HG03064 (cell line): ENCODE measurements around the gene C1orf141.
"Not testable (repeated sequence)": the region's sequence is repeated elsewhere in the genome, so short reads cannot be mapped to it uniquely, and the experiment has no call there.

Source experiments
- ATAC-seq: cut with Tn5 transposase; IDR thresholded peaks from one replicate; pipeline ENCODE4 v1.9.1; 2021; ENCODE audit warnings: low read depth; ENCODE audit not compliant: unreplicated experiment

Gene C1orf141

GRCh38 chr1:67089685-67090208 is 45.0 kb downstream of the C1orf141 start:
- ATAC-seq: no peak

GRCh38 chr1:67088440-67088839 is 46.3 kb downstream of the C1orf141 start:
- no peak for ATAC-seq

- no peak for ATAC-seq
Observed at GRCh38 chr1:67085326-67085725, 49.4 kb downstream of the C1orf141 start.

GRCh38 chr1:67084765-67085318 is 49.9 kb downstream of the C1orf141 start:
- ATAC-seq: no peak

- no peak for ATAC-seq
Observed at GRCh38 chr1:67078291-67078690, 56.5 kb downstream of the C1orf141 start.

GRCh38 chr1:67077593-67077992 is 57.2 kb downstream of the C1orf141 start:
- no peak for ATAC-seq

DNA sequence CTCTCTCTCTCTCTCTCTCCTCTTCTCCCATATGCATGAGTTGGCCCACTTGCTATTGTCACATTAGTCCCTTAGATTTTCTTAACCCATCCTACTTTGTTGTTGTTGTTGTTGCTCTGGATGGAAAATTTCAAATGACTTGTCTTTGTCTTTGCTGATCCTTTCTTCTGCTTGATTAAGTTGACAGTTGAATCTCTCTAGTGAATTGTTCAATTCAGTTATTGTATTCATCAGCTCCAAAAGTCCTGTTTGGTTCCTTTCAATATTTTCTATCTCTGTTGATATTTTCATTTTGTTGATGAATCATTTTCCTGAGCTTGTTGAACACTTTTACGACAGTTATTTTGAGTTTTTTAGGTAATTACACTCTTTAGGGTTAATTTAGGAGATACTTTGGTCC is 62.0 kb downstream of the C1orf141 start:
- ATAC-seq: no peak

GRCh38 chr1:67067655-67068054 is 67.1 kb downstream of the C1orf141 start:
- ATAC-seq: not testable (repeated sequence)

DNA sequence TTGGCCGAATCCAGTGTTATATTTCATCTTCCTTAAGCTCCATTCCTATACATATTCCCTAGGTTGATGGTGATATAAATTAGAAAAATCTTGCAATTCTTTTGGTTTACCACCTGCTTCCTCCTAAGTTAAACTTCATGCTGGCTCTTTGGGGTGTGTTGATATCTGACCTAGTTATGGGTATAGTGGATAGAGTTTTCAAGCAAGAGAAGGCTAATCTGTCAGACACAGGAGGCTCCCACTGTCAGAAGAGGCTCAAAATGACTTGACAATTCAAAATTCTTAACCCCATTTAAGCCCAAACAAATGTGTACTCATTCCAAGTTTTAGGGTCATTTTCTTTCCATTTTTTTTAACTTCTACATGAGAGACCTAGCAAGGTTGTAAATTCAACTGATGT is 72.4 kb downstream of the C1orf141 start:
- no peak for ATAC-seq

DNA sequence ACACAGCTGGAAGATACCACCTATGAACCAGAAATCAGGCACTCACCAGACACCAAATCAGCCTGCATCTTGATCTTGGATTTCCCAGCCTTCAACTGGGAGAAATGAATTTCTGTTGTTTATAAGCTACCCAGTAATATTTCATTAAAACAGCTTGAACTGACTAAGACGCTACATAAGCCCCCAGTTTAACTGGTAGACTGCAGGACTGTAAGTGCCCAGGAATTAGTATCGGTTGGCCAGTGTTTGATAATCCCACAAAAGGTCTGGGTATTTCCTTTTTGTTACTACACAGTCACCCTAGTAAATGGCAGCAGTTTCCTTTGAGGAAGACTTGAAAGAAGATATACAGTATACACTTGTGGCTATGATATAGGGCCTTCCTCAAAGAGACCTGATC is 73.5 kb downstream of the C1orf141 start:
- ATAC-seq: no peak

- no peak for ATAC-seq
Observed at GRCh38 chr1:67060811-67061218, 74.0 kb downstream of the C1orf141 start.

GRCh38 chr1:67059346-67059745 is 75.4 kb downstream of the C1orf141 start:
- no peak for ATAC-seq

- ATAC-seq: no peak
Observed at GRCh38 chr1:67058761-67059160, 76.0 kb downstream of the C1orf141 start.

- no peak for ATAC-seq
Observed at GRCh38 chr1:67058242-67058641, 76.5 kb downstream of the C1orf141 start.

DNA sequence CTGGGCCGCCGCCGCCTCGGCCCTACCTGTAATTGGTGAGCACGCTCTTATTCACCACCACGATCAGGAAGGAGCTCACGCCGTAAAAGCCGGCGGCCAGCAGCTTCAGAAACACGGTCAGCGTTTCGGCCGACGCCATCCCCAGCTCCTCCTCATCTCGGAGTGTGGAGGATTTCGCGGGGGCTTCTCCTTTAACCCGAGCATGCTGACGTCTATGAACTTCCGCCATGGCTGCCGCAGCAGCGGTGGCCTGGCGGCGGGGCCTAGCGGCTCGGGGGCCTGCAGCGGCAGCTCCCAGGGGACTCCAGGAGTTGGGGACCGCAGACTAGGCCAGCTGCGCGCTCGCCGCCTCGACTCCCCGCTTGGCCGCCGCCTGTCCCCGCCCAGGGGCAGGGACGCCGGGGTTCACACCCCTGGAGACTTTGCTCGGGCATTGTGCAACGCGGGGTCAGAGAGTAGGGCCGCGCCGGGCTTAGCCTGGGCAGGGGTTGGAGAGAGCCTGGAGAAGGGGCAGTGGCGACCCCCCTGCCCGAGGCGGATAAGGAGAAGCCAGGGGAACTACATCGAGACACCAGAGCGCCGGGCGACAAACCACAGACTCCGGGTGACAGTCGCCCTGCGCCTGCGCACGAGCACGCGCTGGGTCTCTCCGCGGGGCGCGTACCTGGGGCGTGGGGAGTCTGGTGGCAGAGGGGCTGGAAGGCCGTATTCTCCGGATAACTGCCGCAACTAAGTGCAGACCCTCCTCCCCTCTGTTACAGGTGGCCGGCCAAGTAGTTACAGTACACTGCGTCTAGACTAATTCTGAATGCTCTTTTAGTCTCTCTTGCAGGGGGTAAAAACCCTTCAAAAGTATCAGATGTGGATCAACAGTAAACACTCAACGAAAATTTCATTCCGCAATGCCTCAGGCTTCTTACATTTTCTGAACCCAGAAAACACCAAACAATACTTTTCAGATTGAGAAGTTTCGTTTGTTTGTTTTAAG is 80.7 kb downstream of the C1orf141 start, which contains the start of gene SLC35D1:
Gene SLC35D1 (minus strand): TSS at position 364 of the 988 bp plus-strand sequence. CDS start 135 bp downstream, at position 229.
- ATAC-seq: peak; percentile 84

DNA sequence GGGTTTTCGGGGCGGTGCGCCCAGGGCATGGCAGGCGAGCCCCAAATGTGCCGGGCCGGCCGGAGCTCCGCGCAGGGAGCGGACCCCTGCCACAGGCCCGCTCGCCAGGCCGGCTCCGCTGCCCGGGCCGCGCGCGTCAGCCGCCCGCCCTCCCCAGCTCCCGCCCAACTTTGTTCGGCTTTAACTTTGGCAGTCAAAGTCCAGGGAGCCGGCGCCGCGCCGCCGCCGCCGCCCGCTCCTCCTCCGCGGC is 81.3 kb downstream of the C1orf141 start:
- peak; percentile 37 for ATAC-seq

DNA sequence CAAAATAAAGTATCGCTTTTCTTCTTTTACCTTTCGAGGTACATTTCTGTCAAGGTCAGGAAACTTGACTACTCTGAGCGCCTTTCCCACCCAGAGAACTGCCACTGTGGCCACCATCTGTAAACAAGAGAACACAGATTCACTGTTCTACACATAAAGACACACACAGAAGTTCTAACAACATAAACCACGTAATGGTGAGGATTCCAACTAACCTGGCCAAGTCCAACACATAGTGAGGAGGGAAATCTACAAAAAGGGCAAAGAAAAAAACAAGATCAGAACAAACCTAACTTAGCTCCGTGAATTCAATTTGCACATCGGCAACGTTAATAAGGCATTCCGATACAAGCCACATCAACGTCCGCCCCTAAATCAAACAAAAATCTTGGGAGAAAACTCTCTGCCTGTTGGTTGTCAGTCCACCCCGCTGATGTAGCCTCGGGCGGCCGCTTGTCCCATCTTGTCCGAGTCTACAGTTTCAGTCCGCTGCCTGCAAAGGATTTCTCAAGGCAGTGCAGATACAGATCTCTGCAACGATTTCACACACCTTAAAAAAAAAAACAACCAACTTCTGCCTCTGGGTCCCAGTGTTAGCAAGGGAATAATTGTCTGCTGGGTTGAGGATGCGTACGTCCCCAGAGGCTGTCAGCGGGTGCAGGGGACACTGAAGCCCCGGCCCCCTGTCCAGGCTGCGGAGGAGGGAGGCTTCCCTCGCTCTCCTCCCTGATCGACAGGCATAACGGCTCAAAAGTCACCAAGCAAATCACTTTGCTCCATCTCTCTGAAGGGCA is 81.8 kb downstream of the C1orf141 start:
- peak; percentile 29 for ATAC-seq

GRCh38 chr1:67051196-67051595 is 83.6 kb downstream of the C1orf141 start:
- no peak for ATAC-seq

DNA sequence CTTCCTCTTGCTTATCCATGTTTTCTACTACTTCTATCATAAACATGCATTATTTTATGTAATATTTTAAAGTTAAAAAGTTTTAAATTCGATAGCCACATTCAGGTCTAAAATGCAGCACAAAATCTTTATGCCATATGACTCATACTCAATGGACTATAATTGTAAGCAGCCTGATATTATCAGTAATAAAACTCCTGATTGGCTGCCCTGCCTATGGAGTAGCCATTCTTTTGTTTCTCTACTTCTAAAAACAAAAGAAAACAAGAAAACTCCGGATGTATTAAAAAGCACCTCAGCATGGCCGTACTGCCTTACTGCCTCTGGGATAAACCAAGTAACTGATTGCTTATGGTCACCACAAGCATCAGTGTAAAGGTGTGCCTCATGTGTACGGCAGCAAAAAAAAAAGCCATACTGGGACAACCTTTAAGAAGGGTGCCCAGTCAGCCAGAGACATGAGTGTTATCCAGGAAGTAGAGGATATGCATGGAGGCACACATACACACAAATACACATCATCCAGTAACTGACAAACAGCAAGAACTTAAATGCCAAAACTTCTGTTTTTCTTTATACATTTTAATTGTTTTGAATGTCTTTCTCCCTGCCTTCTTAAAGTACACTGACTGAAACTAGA is 90.0 kb downstream of the C1orf141 start:
- ATAC-seq: no peak

DNA sequence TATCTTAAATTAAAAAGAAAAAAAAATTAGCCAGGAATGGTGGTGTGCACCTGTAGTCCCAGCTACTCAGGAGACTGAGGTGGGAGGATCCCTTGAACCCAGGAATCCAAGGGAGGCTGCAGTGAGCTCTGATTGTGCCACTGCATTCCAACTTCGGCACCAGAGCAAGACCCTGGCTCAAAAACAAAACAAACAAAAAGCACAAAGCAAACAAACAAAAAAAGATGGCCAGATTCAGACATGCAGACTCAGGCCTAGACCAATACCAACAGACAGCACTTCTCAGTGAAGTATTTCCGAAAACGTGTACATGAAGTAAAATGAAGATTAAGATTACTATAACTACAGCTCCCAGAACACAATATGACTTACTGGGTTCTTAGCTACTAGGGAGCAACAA is 91.4 kb downstream of the C1orf141 start:
- no peak for ATAC-seq
